Ascending aorta (tissue), 2 donors: ENCODE results near the gene PCMTD2. TPM values are rescaled to one million over a fixed set of nuclear protein-coding genes. Genes with fewer than 3 reads are reported as not detected.

Source experiments
- DNase-seq, 2 donors: peaks; one replicate each; pipeline ENCODE4 v3.0.0-alpha.2; 2019; ENCODE audit warnings: low spot score in 2 of 2
- H3K27ac ChIP-seq, 2 donors: fragments of 200-600 bp; sonication (generic); one replicate each; pipeline ENCODE4 v1.5.1; 2016 to 2017; ENCODE audit warnings: mild to moderate bottlenecking in 1 of 2
- H3K27me3 ChIP-seq: fragments of 200-600 bp; sonication (generic); one replicate; pipeline ENCODE4 v1.5.1; 2017
- H3K36me3 ChIP-seq, 2 donors: fragments of 200-600 bp; sonication (generic); one replicate each; pipeline ENCODE4 v1.5.1; 2016
- H3K4me1 ChIP-seq, 2 donors: fragments of 200-600 bp; sonication (generic); one replicate each; pipeline ENCODE4 v1.5.1; 2016 to 2017; ENCODE audit warnings: mild to moderate bottlenecking in 1 of 2
- H3K4me3 ChIP-seq, 2 donors: fragments of 200-600 bp; sonication (generic); one replicate each; pipeline ENCODE4 v1.5.1; 2016 to 2017; ENCODE audit warnings: mild to moderate bottlenecking in 1 of 2
- H3K9me3 ChIP-seq, 2 donors: fragments of 200-600 bp; sonication (generic); one replicate each; pipeline ENCODE4 v1.5.1; 2016
- intact Hi-C: fragments of 100-400 bp; cut with DNase I; formaldehyde crosslinking; loops from one replicate; pipeline ENCODE4 v1.15.1; 2023
- total RNA-seq: library from RNA; depleted of rRNA; stranded (reverse); fragments of >200 nt; gene quantifications from one replicate; pipeline ENCODE4 v1.1.0, GENCODE V29; 2016
- TF ChIP-seq, protein P1 (sequence below), 3 experiments: fragments of 200-600 bp in 2 of 3; fragments of 450-650 bp in 1 of 3; sonication (generic) in 2 of 3; IDR thresholded peaks; one replicate each; pipeline ENCODE4 v1.5.1; 2016 to 2019; ENCODE audit warnings: antibody characterized with exemption in 3 of 3, mild to moderate bottlenecking in 1 of 3, moderate library complexity in 1 of 3

PCMTD2 gene
- total RNA-seq, 1 donor from 2014 or later = 30.3 TPM

DNA sequence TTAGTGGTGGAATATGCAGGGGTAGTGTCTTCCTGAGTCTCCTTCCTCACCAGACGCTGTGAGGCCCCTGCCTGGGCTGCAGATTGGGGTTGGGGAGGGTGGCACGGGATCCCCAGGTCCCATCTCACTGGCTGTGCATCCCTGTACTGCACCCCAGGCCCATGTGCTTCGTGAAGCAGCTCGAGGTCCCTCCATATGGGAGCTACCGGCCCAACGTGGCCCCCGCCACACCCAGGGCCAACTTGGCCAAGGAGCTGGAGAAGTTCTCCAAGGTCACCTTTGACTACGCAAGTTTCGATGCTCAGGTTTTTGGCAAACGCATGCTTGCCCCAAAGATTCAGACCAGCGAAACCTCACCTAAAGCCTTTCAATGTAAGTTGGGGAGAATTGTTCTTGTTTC lies 38.6 kb upstream of the PCMTD2 start:
- Histone ChIP-seq H3K27me3 (no peaks in the 10 kb centered on the region), H3K4me3 (no peak overlapping the region), H3K9me3 (no peaks in the 10 kb centered on the region), H3K4me1 (peaks cover 0 to 2% of the 10 kb centered on the region in 2 donors), H3K36me3 (no peaks in the 10 kb centered on the region), H3K27ac (no peak overlapping the region)
- TF ChIP-seq, protein P1, sequence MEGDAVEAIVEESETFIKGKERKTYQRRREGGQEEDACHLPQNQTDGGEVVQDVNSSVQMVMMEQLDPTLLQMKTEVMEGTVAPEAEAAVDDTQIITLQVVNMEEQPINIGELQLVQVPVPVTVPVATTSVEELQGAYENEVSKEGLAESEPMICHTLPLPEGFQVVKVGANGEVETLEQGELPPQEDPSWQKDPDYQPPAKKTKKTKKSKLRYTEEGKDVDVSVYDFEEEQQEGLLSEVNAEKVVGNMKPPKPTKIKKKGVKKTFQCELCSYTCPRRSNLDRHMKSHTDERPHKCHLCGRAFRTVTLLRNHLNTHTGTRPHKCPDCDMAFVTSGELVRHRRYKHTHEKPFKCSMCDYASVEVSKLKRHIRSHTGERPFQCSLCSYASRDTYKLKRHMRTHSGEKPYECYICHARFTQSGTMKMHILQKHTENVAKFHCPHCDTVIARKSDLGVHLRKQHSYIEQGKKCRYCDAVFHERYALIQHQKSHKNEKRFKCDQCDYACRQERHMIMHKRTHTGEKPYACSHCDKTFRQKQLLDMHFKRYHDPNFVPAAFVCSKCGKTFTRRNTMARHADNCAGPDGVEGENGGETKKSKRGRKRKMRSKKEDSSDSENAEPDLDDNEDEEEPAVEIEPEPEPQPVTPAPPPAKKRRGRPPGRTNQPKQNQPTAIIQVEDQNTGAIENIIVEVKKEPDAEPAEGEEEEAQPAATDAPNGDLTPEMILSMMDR (IDR thresholded peaks at IDR 0.05) = no peak
- DNase-seq = no peak
- intact Hi-C loops = no loop called here

DNA sequence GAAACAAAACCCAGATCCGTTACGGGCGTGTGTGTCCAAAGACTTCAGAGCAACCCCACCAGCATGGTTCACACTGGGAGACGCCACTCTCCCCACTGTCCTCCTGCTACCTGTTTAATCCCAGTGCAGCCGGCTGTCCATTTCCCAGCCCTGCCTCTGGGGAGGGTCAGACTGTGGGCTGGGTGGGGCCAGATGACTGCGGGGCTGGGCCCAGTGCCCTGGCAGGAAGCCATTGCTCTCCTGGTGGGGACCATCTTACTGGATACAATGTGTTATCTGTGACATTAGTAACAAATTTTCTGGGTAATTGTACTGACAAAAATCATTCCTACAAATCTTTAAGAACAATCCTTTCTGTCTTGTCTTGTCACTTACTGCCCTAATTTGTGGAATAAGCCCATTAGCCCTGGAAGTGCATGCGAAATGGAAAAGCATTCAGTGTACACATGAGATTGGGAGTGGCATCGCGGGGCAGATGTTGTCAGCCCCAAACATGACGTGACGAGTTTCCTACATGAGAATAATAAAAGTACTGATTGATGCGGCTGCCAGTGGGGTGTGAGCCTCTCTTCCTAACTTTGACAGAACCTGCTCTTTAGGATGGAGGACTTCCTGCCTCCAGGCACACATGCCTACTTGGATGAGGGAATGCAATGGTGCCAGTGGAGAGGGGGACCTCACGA lies 37.9 kb upstream of the PCMTD2 start:
- TF ChIP-seq, protein P1 (IDR thresholded peaks at IDR 0.05) = no peak
- intact Hi-C loops = no loop called here
- Histone ChIP-seq H3K36me3 (no peaks in the 10 kb centered on the region), H3K9me3 (no peaks in the 10 kb centered on the region), H3K4me3 (no peak overlapping the region), H3K27ac (no peak overlapping the region), H3K4me1 (peaks cover 0 to 2% of the 10 kb centered on the region in 2 donors), H3K27me3 (no peaks in the 10 kb centered on the region)
- no peak for DNase-seq

DNA sequence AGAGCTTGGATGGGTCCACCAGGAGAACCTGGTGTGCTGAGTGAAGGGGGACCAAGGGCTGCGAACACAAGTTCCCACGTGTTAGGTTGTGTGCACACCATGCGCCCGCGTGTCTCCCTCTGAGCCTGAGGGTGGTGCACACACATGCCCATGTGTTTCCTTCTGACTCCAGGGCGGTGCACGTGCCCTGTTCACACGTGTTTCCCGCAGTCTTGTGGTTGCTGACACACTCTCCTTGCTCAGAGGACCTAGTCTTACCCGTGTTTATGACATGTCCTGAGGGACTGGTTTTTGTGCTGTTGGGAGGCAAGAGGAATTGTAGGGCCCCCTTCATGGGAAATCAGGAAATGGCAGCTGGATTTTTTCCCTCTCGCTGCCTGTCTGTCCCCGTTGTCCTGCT lies 36.3 kb upstream of the PCMTD2 start:
- H3K27me3 ChIP-seq = no peaks in the 10 kb centered on the region
- no peaks in the 10 kb centered on the region for H3K4me1 ChIP-seq
- no peak overlapping the region for H3K27ac ChIP-seq
- intact Hi-C loops = no loop called here
- DNase-seq = no peak
- no peaks in the 10 kb centered on the region for H3K9me3 ChIP-seq
- H3K36me3 ChIP-seq = no peaks in the 10 kb centered on the region
- H3K4me3 ChIP-seq = no peak overlapping the region
- TF ChIP-seq, protein P1 (IDR thresholded peaks at IDR 0.05) = no peak

DNA sequence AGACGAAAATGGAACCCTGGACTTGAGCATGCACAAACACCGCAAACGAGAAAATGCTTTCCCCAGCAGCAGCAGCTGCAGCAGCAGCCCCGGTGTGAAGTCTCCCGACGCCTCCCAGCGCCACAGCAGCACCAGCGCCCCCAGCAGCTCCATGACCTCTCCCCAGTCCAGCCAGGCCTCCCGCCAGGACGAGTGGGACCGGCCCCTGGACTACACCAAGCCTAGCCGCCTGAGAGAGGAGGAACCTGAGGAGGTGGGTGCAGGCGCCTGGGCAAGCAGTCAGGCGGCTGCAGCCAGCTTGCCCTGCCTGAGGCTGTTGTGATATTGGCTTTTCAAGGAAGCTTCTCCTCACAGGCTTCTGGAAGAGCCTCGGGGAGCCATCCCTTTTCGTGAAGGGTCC lies 35.8 kb upstream of the PCMTD2 start:
- DNase-seq = no peak
- intact Hi-C loops = no loop called here
- Histone ChIP-seq H3K27ac (no peak overlapping the region), H3K27me3 (no peaks in the 10 kb centered on the region), H3K36me3 (no peaks in the 10 kb centered on the region), H3K4me1 (no peaks in the 10 kb centered on the region), H3K9me3 (no peaks in the 10 kb centered on the region), H3K4me3 (no peak overlapping the region)
- TF ChIP-seq, protein P1 (IDR thresholded peaks at IDR 0.05) = no peak

DNA sequence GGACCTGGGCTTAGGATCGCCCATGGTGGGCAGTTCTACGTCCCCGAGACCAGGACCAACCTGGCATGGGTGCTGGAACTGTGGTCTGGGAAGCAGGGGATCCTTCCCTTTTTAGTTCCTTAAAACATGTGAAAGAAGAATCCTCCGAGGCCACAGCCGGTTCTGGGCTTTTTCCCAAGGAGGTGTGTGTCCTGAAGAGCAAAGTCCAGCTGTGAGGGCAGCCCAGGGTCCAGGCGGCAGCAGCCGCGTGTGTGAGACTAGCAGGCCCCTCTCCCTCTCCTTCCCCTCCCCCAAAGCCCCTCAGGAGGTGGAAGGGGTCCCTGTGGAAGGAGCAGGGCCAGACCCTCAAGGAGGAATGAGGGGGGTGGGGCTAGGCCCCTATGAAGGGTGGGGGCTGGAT lies 35.1 kb upstream of the PCMTD2 start:
- no peak for DNase-seq
- intact Hi-C loops = no loop called here
- no peak overlapping the region for H3K27ac ChIP-seq
- H3K36me3 ChIP-seq = no peaks in the 10 kb centered on the region
- no peaks in the 10 kb centered on the region for H3K27me3 ChIP-seq
- H3K4me1 ChIP-seq = no peaks in the 10 kb centered on the region
- H3K4me3 ChIP-seq = no peak overlapping the region
- H3K9me3 ChIP-seq = no peaks in the 10 kb centered on the region
- TF ChIP-seq, protein P1 (IDR thresholded peaks at IDR 0.05) = no peak
